Upper lobe of left lung (tissue), 6 donors: ENCODE results near the gene UCHL3. TPM values are rescaled to one million over a fixed set of nuclear protein-coding genes. Genes with fewer than 3 reads are reported as not detected.

Experiments used
- ATAC-seq, 2 donors: fragments of 200-7000 bp; cut with Tn5 transposase; one replicate each; pipeline ENCODE4 v1.9.1; 2022; ENCODE audit warnings: mild to moderate bottlenecking in 2 of 2, moderate library complexity in 2 of 2; ENCODE audit not compliant: low FRiP score in 2 of 2
- DNase-seq, 2 donors: peaks; one replicate each; pipeline ENCODE4 v3.0.0-alpha.2; 2019 to 2020
- H3K27ac ChIP-seq, 4 donors: fragments of 200-600 bp; sonication (generic); one replicate each; pipeline ENCODE4 v1.5.1; 2016 to 2019
- H3K27me3 ChIP-seq, 4 donors: fragments of 200-600 bp; sonication (generic); one replicate each; pipeline ENCODE4 v1.5.1; 2017 to 2019
- H3K36me3 ChIP-seq, 4 donors: fragments of 200-600 bp; sonication (generic); one replicate each; pipeline ENCODE4 v1.5.1; 2016 to 2019
- H3K4me1 ChIP-seq, 4 donors: fragments of 200-600 bp; sonication (generic); one replicate each; pipeline ENCODE4 v1.5.1; 2018 to 2019
- H3K4me3 ChIP-seq, 4 donors: fragments of 200-600 bp; sonication (generic); one replicate each; pipeline ENCODE4 v1.5.1; 2017 to 2019; ENCODE audit warnings: mild to moderate bottlenecking in 2 of 4, moderate library complexity in 1 of 4
- H3K9me3 ChIP-seq, 4 donors: fragments of 200-600 bp; sonication (generic); one replicate each; pipeline ENCODE4 v1.5.1; 2018 to 2019
- CTCF ChIP-seq, 6 experiments: fragments of 450-650 bp in 4 of 6; fragments of 200-600 bp in 2 of 6; sonication (generic) in 2 of 6; IDR thresholded peaks; one replicate each; pipeline ENCODE4 v1.5.1; 2016 to 2019; ENCODE audit warnings: antibody characterized with exemption in 6 of 6
- EP300 ChIP-seq, 4 donors: sonication (generic); formaldehyde crosslinking; IDR thresholded peaks; one replicate each; pipeline ENCODE4 v1.5.1; 2017; ENCODE audit warnings: antibody characterized with exemption in 4 of 4, control low read depth in 2 of 4
- POLR2A ChIP-seq, 4 donors: fragments of 450-650 bp; IDR thresholded peaks; one replicate each; pipeline ENCODE4 v1.5.1; 2016 to 2017; ENCODE audit warnings: antibody characterized with exemption in 4 of 4, mild to moderate bottlenecking in 2 of 4
- POLR2AphosphoS5 ChIP-seq, 2 donors: sonication (generic); formaldehyde crosslinking; IDR thresholded peaks; one replicate each; pipeline ENCODE4 v1.5.1; 2017; ENCODE audit warnings: antibody characterized with exemption in 2 of 2
- WGBS, 2 donors: methylation state at CpG; one replicate each; pipeline ENCODE4 v1.1.5; 2017 to 2018; 5-methylcytosine and 5-hydroxymethylcytosine counted together
- total RNA-seq, 6 donors: library from RNA; depleted of rRNA in 4 of 6; stranded (reverse); fragments of >200 nt in 4 of 6; gene quantifications; one replicate each; pipeline versions ENCODE4 v1.1.0 to v1.2.1, GENCODE V29; 2016 to 2021
- donor health status: DM: no; HTN: no; CAD: no; lungs with moderate emphysema.
- donor health status: DM: no; HTN: yes; CAD: no; lungs with severe emphysema.

Gene UCHL3
- total RNA-seq, 6 donors from 2014 or later, result 6.3 to 20.7 (median 11.0) TPM

GRCh38 chr13:75514080-75514995 is 35.3 kb upstream of the UCHL3 start:
- Histone ChIP-seq H3K4me1 (peaks cover 0 to 5% (median 0%) of the 10 kb centered on the region in 4 donors), H3K4me3 (no peak overlapping the region), H3K27ac (no peak overlapping the region), H3K36me3 (no peaks in the 10 kb centered on the region), H3K27me3 (no peaks in the 10 kb centered on the region), H3K9me3 (no peaks in the 10 kb centered on the region)
- no peak for TF ChIP-seq EP300 (IDR thresholded peaks at IDR 0.05)
- no peak for TF ChIP-seq POLR2AphosphoS5 (IDR thresholded peaks at IDR 0.05)
- no peak for TF ChIP-seq CTCF (IDR thresholded peaks at IDR 0.05)
- no peak for TF ChIP-seq POLR2A (IDR thresholded peaks at IDR 0.05)
- 78 to 83% methylated on average over 3 of the region's 3 CpGs for WGBS, 2 donors
- no peak for DNase-seq
- ATAC-seq, result no peak

DNA sequence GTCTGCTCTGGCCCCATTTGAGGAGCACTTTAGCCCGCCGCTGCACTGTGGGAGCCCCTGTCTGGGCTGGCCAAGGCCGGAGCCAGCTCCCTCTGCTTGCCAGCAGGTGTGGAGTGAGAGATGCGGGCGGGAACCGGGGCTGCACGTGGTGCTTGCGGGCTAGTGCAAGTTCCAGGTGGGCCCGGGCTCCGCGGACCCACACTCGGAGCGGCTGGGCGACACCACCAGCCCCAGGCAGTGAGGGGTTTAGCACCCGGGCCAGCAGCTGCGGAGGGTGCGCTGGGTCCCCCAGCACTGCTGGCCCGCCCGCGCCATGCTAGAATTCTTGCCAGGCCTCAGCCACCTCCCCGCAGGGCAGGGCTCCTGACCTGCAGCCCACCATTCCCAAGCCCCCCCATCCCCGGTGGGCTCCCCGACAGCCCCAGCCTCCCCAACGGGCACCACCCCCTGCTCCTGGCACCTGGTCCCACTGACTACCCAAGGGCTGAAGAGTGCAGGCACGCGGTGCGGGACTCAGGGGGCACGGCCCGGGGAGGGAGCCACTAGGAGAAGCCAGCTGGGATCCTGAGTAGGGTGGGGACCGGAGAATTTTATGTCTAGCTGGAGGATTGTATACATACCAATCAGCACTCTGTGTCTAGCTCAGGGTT is 31.0 kb upstream of the UCHL3 start:
- H3K36me3 ChIP-seq, result no peaks in the 10 kb centered on the region
- H3K27me3 ChIP-seq, result no peaks in the 10 kb centered on the region
- H3K27ac ChIP-seq, result no peak overlapping the region
- DNase-seq (peak in 1 of 2 donors; percentile 78), ATAC-seq (peak in 1 of 2 donors; percentile 52)
- H3K9me3 ChIP-seq, result no peaks in the 10 kb centered on the region
- 99 to 100% methylated on average over 4 to 21 of the region's 30 CpGs for WGBS, 2 donors
- H3K4me1 ChIP-seq, result no peaks in the 10 kb centered on the region
- no peak overlapping the region for H3K4me3 ChIP-seq
- no peak for TF ChIP-seq EP300 (IDR thresholded peaks at IDR 0.05)
- TF ChIP-seq POLR2AphosphoS5 (IDR thresholded peaks at IDR 0.05), result no peak
- no peak for TF ChIP-seq POLR2A (IDR thresholded peaks at IDR 0.05)
- no peak for TF ChIP-seq CTCF (IDR thresholded peaks at IDR 0.05)

DNA sequence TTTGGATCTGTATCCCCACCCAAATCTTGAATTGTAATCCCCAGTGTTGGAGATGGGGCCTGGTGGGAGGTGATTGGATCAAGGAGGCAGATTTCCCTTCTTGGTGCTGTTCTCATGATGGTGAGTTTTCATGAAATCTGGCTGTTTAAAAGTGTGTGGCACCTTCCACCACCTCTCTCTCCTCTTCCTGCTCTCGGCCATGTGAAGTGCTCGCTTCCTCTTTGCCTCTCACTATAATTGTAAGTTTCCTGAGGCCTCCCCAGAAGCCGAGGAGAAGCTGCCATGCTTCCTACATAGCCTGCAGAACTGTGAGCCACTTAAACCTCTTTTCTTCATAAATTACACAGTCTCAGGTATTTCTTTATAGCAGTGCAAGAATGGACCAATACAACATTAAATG is 27.6 kb upstream of the UCHL3 start:
- Histone ChIP-seq H3K27ac (no peak overlapping the region), H3K27me3 (no peaks in the 10 kb centered on the region), H3K4me1 (no peaks in the 10 kb centered on the region), H3K9me3 (no peaks in the 10 kb centered on the region), H3K36me3 (peaks cover 0 to 15% (median 3%) of the 10 kb centered on the region in 4 donors), H3K4me3 (no peak overlapping the region)
- TF ChIP-seq EP300 (IDR thresholded peaks at IDR 0.05) (no peak), CTCF (IDR thresholded peaks at IDR 0.05) (no peak), POLR2A (IDR thresholded peaks at IDR 0.05) (no peak), POLR2AphosphoS5 (IDR thresholded peaks at IDR 0.05) (no peak)
- no peak for ATAC-seq
- 53 to 55% methylated on average over 3 of the region's 3 CpGs for WGBS, 2 donors
- no peak for DNase-seq

DNA sequence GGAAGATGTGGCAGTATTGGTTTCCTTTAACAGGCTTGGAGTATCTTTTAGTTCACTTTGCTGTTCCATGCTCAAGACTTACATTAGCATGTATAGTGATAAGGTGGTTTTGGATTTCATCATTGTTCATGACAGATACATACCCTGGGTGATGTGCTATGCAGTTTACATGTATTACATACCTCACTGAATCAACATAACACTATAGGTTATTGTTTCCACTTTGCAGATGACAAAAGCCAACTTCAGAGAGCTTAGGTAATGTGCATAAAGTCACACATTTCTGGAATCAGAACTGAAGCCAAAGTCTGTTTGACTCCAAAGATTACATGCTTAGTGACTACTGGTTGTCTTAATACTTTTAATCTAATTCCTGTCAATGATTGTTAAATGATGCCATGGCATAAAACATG is 19.0 kb upstream of the UCHL3 start:
- Histone ChIP-seq H3K27ac (no peak overlapping the region), H3K4me3 (no peak overlapping the region), H3K9me3 (no peaks in the 10 kb centered on the region), H3K36me3 (peaks cover 0 to 34% (median 2%) of the 10 kb centered on the region in 4 donors), H3K27me3 (no peaks in the 10 kb centered on the region), H3K4me1 (no peaks in the 10 kb centered on the region)
- TF ChIP-seq POLR2A (IDR thresholded peaks at IDR 0.05) (no peak), POLR2AphosphoS5 (IDR thresholded peaks at IDR 0.05) (no peak), CTCF (IDR thresholded peaks at IDR 0.05) (no peak), EP300 (IDR thresholded peaks at IDR 0.05) (no peak)
- DNase-seq, result no peak
- ATAC-seq, result no peak
